Activated CD8-positive, alpha-beta memory T cell treated with anti-CD3 and anti-CD28 coated beads, Interleukin-2, amount 50 U/mL, for 24 hours (primary cell): ENCODE data around the gene ADGRF5.

Experiments
- DNase-seq: peaks from one replicate; pipeline ENCODE4 v3.0.0-alpha.2; 2020; ENCODE audit errors: extremely low read depth

The ADGRF5 gene

DNA sequence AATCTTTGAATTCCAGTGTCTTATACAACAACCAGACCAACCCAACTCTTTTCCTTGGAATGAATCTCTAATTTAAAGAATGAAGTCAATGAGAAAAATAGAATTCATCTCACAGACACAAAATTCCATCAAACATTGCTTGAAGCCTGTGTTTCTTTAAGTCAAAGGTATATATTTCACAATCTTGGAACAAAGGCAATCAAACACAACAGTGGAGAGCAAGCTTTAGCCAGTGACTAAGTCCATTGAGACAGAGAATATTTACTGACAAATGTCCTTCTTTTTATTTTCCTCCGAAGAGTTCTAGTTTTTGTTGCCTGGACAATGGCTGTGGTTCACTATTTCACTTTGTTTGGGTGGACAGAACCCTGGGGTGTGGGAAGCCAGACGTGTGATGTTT is 92.8 kb downstream of the ADGRF5 start:
- no peak for DNase-seq

DNA sequence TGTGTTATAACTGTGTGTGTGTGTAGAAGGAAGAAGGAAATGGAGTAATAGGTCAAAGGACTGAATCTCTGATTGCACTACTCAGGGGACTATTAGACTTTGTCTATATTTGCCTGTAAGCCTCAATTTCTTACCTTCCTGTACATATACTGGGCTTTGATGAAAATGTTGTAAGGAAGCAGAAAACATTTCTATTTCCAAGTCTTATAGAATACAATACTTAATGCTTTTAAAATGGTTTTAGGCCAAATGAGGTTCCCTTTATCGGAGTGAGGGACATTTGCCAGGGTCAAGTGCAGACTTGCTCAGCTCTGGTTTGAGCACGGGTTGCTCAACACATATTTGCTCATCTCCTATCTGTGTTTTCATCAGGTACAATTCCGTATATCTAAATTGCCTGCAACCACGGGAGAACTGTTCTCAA is 100.3 kb downstream of the ADGRF5 start:
- DNase-seq, result no peak

DNA sequence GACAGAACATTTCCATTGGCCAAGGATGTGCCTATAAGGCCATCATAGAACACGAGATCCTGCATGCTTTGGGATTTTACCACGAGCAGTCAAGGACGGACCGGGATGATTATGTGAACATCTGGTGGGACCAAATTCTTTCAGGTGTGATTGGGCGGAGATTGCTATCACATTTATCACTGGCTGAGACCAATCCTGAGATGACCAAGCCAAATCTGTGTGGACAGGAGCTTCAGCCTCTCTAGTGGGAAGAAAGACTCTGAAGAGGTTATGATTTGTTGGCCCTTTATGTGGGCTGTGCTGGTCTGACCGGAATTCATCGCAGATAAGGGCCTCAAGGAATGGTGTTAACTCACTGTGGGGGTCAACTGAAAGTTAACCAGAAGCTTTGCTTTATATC is 102.2 kb downstream of the ADGRF5 start:
- DNase-seq, result no peak

DNA sequence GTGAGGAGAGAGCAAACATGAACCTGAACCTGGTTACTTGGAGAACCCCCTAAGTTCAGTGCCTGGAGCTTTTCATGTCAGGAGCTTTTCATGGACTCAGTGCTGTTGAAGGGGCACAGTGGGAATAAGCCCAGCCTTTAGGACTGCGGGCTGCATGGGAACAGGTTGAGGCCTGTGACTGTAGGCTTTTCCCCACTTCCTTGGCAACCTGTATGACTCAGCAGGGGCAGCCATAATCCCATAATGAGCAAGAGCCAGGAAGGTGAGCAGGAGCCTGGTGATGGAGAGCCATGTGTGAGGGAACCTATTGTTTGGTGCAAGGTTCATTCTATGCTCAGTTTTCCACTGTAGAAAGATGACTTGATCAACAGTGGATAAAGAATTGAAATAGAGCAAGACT is 105.1 kb downstream of the ADGRF5 start:
- DNase-seq, result no peak

DNA sequence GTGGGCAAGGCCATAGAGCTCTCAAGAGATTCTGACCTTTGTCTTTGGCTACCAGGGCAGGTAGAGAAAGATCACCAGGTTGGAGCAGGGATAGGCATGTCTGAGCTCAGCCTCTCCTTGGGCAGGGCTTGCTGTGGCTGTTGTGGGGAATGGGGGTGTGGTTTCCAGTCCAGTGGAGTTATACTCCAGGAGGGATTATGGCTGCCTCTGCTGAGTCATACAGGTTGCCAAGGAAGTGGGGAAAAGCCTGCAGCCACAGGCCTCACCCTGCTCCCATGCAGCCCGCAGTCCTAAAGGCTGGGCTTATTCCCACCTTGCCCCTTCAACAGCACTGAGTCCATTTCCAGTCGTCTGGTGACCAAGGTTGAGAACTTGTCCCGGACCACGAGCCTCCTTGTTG is 106.6 kb downstream of the ADGRF5 start:
- no peak for DNase-seq

DNA sequence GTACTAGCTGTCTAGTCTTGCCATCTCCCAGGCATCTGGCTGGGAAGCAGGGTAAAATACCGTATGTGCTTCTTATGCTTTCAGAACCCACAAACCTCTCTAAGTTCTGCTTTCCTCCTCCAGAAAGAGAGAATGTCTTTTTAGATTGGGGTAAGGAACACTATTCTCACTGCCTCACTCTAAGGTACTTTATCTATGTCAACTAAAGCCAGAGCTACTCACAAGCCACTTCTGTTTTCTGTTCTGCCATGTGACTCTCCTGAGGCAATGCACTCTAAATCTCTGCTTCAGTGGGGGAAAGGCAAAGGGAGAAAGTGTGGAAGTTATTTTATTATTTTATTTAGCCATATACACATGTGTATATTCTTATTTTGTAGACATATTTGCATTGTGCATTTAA is 112.9 kb downstream of the ADGRF5 start:
- no peak for DNase-seq
